NCI-H524 (cell line): ENCODE results near the gene TNFRSF14.
A peak's percentile ranks its signal among the peaks of the same experiment; 100 is the strongest.
"Not testable (repeated sequence)": the region's sequence is repeated elsewhere in the genome, so short reads cannot be mapped to it uniquely, and the experiment has no call there.

ENCODE experiments used
- DNase-seq, 2 experiments: peaks; one replicate each; lab custom pipeline; 2025; lab: John Stamatoyannopoulos, UW

The TNFRSF14 gene

DNA sequence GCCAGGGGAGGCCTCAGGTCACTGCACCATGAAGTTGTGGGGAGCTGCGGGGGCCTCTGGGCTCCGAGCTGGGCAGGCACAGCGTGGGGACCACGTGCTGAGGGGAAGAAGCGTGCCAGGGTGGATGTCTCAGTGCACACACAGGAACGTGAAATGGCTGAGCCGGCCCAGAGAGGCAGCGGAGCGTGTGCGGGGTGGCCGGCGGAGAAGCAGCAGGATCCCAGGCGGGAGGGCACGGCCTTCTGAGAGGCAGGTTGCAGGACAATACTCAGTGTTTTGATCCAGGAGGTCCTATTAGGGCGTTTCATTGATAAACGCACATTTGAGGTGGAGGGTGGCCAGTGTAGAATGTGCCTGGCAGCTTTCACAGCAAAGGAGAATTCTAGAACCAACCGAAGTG, 12.9 kb downstream of the TNFRSF14 start:
- no peak for DNase-seq

DNA sequence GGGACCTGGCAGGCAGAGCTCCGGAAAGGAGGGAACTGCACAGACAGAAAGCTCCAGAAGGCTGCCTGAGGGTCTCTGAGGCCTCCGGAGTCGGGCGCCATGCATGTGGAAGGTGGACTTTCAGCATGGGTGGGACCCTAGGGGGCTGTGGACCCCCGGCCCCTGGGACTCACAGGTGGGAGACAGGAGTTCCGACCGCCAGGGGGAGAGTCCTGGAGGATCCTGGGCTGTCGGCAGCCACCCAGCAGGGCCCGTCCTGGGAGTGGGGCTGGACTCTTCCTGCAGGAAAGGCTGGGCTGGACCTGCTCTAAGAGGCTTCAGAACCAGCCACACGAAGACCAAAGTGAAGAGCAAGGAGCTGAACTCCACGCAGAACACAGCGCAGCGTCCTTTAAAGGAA, 13.5 kb downstream of the TNFRSF14 start:
- DNase-seq: not testable (repeated sequence)

DNA sequence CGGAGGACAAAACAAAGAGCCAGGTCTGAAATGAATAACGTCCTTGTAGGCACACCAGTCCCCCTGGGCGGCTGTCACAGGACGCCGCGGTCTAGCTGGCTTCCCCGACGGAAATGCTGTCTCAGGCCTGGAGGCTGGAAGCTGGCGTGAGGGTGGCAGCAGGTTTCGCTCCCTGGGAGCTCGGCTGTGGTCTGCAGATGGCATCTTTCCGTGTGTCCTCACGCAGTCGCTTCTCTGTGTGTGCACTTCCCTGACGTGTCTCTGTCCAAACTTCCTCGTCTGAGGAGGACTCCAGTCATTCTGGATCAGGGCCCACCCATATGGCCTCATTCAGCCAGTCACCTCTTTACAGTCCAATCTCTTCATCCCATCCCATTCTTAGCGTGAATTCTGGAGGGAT, 14.2 kb downstream of the TNFRSF14 start:
- DNase-seq: no peak

DNA sequence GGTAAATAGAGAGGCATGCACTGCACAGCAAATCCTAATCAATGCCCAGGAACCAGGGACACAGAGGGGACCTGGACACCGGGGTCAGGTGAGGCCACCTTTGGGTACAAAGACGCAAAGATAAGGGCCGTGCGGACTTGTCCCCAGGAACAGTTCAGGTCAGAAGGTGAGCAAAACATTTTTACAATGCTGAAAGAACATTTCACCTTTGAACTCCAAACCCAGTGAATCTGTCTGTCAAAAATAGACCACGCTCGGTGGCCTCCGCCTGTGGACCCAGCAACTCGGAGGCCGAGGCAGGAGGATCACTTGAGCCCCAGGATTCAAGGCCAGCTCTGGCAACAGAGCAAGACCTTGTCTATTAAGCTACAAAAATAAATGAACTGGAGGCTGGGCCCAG, 15.2 kb downstream of the TNFRSF14 start:
- no peak for DNase-seq

GRCh38 chr1:2573250-2573920, 17.2 kb downstream of the TNFRSF14 start:
- no peak for DNase-seq

- no peak for DNase-seq
These were observed 18.2 kb downstream of the TNFRSF14 start for GRCh38 chr1:2574350-2574749.

DNA sequence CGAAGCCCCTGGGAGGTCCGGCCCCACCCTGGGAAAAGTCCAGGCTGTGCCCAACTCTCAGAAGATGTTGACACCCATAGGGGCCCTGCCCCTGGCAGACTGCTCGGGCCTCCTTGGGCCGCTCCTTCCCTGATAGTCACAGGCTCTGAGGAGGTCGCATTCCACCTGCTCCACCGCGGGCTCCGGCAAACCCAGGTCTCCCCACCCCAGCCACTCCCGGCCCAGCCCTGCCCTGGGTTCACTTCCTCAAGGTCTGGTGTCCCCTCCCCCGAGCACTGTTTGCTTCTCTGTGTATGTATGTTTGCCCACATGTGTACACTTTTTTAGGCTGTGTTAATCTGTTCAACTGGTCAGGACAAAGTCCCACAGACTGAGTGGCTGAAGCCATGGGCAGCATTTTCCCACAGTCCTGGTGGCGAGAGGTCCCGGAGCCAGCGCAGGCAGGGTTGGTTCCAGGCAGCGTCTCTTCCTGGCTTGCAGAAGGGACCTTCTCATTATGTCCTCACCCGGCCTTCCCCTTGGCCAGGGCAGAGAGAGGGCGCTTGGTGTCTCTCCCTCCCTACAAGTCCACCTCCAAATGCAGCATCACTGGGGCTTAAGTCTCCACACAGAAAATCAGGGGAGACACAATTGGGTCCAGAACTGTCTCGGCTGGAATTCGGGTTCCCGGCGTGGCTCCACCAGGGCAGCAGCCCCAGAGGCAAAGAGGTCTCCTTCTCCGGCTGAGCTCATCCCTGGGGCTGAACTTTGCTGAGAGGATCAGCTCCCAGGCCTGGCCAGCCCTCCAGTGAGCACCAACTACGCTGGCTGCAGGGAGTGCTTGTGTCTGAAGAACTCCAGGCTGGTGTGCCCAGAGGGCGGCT, 19.9 kb downstream of the TNFRSF14 start:
- no peak for DNase-seq

DNA sequence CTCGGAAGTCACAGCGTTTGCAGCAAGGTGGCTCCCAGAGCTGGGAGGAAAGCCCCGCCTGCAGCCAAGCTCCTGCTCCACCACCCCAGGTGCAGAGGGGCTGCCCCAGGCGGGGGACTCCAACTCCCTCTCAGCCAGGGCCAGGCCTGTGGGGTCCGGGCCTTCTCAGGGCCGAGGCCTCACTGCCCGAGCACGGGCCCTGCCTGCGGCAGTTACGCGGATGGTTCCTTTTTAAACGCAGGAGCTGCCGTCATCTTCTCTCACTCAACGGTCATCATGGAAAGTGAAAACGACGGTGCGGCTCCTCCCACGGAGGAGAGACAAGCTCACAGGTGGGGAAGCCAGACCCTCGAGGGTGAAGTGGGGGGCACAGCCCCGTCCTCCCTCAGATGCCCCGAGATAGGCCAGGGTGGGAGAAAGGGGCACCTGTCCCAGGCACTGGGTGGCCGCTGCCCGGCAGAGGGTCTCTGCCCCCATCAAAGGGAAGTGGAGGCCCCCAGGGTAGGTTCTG, 21.4 kb downstream of the TNFRSF14 start:
- DNase-seq: not testable (repeated sequence)

GRCh38 chr1:2578758-2579118, 22.6 kb downstream of the TNFRSF14 start:
- DNase-seq: no peak

DNA sequence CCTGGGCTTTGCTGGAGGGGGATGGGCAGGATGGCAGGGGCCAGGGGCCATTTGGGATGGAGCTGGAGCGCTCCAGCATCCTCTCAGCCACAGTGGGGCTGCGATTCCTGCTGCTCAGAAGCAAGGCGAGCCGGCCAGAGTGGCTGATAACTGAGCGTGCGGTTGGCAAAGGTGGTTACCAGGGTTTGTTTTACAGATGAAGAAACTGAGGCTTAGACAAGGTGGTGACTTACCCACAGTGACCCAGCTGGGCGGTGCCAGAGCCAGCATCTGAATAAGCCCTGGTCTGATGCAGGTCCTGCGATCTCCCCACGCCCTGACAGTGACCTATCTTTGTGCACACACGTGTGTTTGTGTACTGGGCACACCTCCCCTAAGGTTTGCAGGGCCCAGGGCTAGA, 24.5 kb downstream of the TNFRSF14 start:
- no peak for DNase-seq

- no peak for DNase-seq
These were observed 26.2 kb downstream of the TNFRSF14 start for GRCh38 chr1:2582391-2582790.

DNA sequence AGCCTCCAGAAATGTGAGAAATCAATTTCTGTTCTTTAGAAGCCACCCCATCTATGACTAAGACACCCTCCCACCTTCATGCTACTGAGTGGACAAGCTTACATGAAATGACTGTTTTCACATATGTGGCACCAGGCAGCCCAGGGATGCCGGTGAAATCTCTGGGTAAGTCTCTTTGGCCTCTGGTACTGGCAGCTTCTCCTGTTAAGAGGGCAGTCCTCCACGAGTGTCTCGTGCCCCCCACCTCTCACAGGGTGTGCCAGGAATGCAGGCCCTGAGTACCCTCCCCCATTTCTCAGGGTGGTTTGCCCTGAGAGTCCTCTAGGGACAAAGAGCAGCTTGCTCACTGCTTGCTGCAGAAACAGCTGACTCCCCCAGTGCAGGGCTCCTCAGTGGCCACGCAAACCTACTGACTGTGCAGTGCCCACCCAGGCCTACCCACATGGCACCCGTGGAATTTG, 27.2 kb downstream of the TNFRSF14 start:
- no peak for DNase-seq

GRCh38 chr1:2583871-2584351, 27.7 kb downstream of the TNFRSF14 start:
- peak in 1 of 2 experiments; percentile 54 for DNase-seq

DNA sequence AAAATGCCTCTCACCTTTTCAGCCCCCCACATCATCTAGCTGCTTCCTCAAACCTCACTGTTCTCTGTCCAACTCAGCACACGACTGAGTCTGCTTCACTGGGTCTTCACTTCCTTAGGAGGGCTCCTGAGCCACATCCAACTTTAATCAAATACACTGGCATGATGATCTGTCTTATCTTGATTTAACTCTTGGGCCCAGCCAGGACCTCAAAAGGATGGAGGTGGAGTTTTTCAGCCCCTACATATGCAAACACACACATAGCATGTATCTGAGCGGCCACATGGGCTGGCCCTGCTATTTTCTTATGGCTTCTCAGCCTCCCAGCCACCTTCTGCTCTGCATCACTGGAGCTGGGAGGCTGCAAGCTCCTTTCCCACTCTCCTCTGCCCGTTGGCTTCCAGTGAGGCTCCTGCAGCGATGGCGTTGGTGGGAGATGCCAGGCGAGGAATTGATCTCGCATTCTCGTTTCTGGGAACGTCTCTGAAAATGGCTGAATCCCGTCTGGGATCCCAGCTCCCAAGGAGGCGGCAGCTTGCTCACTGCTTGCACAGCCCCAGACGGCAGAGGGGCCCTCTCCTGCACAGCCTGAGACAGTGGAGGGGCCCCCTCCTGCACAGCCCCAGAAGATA, 28.6 kb downstream of the TNFRSF14 start:
- DNase-seq: no peak

DNA sequence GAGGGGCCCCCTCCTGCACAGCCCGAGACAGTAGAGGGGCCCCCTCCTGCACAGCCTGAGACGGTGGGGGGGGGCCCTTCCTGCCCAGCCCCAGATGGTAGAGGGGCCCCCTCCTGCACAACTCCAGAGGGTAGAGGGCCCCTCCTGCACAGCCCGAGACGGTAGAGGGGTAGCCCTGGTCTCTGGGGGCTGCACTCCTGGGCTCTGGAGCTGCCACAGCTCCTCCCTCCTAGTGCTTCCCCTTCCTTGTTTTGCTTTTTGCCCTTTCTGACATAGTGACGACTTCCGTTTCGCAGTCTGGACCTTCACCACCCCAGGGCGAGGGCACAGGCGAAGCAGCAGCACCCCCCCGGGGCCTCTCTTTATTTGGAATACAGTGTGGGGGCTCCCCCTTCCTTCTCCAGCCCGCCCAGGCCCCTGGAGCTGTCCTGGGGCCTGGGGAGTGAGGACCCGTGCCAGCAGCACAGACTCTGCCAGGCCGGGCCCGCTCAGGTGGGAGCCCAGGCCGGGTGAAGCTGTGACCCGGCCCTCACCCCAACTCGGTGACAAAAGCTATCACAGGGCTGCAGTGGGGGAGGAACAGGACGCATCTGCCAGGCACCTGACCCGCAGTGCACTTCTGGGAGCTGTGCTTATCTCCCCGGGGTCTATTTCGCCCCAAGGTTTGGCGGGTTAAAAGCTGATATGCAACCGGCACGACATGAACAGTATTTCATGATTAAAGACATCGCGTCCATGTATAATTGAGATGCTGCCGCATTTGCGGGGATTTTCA, 29.3 kb downstream of the TNFRSF14 start:
- DNase-seq: peak in 1 of 2 experiments; percentile 40

DNA sequence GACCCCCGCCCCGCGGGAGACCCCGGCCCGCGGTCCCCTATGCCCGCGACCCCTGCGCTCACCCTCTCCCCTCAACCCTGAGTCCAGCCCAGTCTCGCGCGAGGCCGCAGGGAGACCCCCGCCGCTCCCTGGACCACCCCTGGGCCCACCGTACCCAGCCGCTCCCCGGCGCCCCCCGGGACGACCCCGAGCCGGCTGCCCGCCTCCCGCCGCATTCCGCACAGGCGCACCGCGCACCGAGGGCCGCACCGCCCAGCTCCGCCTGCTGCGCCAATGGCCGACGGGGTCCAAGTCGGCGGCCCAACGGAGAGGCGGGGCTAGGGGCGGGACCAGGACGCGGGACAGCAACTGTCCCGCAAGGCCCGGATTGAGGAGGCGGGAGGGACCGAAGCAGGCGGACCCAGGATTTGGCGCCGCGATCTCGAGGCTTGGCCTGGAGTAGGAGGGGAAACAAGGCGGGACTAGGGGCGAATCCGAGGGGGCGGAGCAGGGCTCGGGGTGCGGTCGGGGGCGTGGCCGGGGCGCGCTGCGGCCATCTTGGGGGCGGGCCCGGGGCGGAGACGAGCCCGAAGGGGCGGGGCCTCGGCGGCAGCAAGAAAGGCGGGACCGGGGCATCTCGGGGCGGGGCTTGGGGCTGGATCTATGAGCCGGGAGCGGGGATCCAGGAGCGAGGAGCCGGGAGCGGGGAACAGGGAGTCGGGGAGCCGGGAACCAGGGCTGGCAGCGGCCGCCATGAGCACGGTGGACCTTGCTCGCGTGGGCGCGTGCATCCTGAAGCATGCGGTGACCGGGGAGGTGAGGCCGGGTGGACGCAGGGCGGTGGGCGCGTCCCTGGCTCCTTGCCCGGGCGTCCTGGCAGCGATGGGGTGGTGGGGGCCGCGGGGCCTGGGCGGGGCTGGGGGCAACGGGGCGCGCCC, 30.2 kb downstream of the TNFRSF14 start, which contains the start of gene PRXL2B:
TSS of gene PRXL2B (plus strand) at position 624 of the 917 bp plus-strand sequence. CDS start at position 733, 109 bp downstream.
- DNase-seq: peak; percentile 90 to 95

- DNase-seq: peak in 1 of 2 experiments; percentile 48
These were observed 31.1 kb downstream of the TNFRSF14 start for GRCh38 chr1:2587071-2587859.

DNA sequence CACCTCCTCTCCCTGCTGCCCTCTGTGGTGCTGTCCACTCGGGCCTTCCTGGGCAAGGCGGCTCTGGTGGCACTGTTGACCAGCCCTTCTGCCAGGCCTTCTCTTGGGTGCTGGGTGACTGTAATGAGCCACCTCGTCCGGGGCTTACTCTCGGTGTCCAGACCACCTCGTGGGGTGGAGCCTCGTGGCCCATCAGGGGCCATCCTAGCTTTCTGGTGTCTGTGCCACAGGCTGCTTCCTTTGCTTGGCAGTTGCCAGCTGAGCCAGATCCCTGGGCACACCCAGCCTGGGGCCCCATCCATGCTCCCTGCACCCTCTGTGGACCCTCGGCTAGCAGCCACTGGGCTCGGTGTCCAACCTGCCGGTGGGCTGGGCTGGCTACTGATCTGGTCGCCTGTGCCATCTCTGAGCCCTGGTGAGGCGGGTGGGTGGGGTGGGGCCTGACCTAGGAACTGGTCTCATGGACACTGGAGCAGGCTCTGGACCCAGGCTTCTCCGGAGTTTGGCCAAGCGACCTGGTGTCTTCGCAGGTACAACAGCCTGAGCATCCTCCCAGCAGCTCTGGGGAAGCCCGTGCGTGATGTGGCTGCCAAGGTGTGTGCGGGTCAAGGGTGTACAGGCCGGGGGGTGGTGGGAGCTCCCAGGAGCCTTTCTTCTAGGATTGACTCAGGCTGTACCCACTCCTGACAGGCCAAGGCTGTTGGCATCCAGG, 31.8 kb downstream of the TNFRSF14 start:
- no peak for DNase-seq
